Activated T-cell treated with anti-CD3 and anti-CD28 coated beads, Interleukin-2, amount 50 U/mL, for 24 hours (primary cell): ENCODE data around the gene DNAAF8.
"Not testable (repeated sequence)": the region's sequence is repeated elsewhere in the genome, so short reads cannot be mapped to it uniquely, and the experiment has no call there.

Experiments
- DNase-seq: peaks from one replicate; pipeline ENCODE4 v3.0.0-alpha.2; 2020
- H3K27ac Mint-ChIP-seq: 2 replicates; pipeline ENCODE4 v1.8.0; 2020; ENCODE audit warnings: mild to moderate bottlenecking, mixed read lengths
- H3K27me3 Mint-ChIP-seq: 2 replicates; pipeline ENCODE4 v1.8.0; 2020; ENCODE audit warnings: mixed read lengths
- H3K36me3 Mint-ChIP-seq: 2 replicates; pipeline ENCODE4 v1.8.0; 2020; ENCODE audit warnings: low read depth, mixed read lengths
- H3K4me1 Mint-ChIP-seq: 2 replicates; pipeline ENCODE4 v1.8.0; 2020; ENCODE audit warnings: low read depth, mixed read lengths
- H3K4me3 Mint-ChIP-seq: 2 replicates; pipeline ENCODE4 v1.8.0; 2020; ENCODE audit warnings: mild to moderate bottlenecking, moderate library complexity, mixed read lengths
- H3K9me3 Mint-ChIP-seq: 2 replicates; pipeline ENCODE4 v1.8.0; 2020; ENCODE audit warnings: mixed read lengths

Gene DNAAF8

GRCh38 chr16:4768549-4769305 lies 34.4 kb downstream of the DNAAF8 start:
- Mint-ChIP-seq H3K36me3 (peaks cover 18% of the 10 kb centered on the region), H3K4me3 (peak overlapping the region; percentile 86), H3K27ac (peak overlapping the region; percentile 92), H3K4me1 (peaks cover 33% of the 10 kb centered on the region), H3K9me3 (no peaks in the 10 kb centered on the region), H3K27me3 (no peaks in the 10 kb centered on the region)
- DNase-seq, result peak; percentile 96

- DNase-seq, result no peak
- H3K4me1 Mint-ChIP-seq, result peaks cover 29% of the 10 kb centered on the region
- no peak overlapping the region for H3K27ac Mint-ChIP-seq
- H3K36me3 Mint-ChIP-seq, result peaks cover 13% of the 10 kb centered on the region
- H3K4me3 Mint-ChIP-seq, result no peak overlapping the region
- no peaks in the 10 kb centered on the region for H3K27me3 Mint-ChIP-seq
- no peaks in the 10 kb centered on the region for H3K9me3 Mint-ChIP-seq
These were observed 34.9 kb downstream of the DNAAF8 start for GRCh38 chr16:4769306-4769638.

- Mint-ChIP-seq H3K4me3 (no peak overlapping the region), H3K27me3 (no peaks in the 10 kb centered on the region), H3K4me1 (peaks cover 14% of the 10 kb centered on the region), H3K9me3 (no peaks in the 10 kb centered on the region), H3K27ac (no peak overlapping the region), H3K36me3 (no peaks in the 10 kb centered on the region)
- DNase-seq, result no peak
These were observed 37.3 kb downstream of the DNAAF8 start for GRCh38 chr16:4771646-4772045.

- Mint-ChIP-seq H3K9me3 (no peaks in the 10 kb centered on the region), H3K27me3 (no peaks in the 10 kb centered on the region), H3K4me3 (no peak overlapping the region), H3K4me1 (peaks cover 11% of the 10 kb centered on the region), H3K27ac (no peak overlapping the region), H3K36me3 (no peaks in the 10 kb centered on the region)
- no peak for DNase-seq
These were observed 38.0 kb downstream of the DNAAF8 start for GRCh38 chr16:4772351-4772750.

GRCh38 chr16:4775005-4775404 lies 40.7 kb downstream of the DNAAF8 start:
- no peak overlapping the region for H3K27ac Mint-ChIP-seq
- no peaks in the 10 kb centered on the region for H3K4me1 Mint-ChIP-seq
- no peak overlapping the region for H3K4me3 Mint-ChIP-seq

GRCh38 chr16:4776141-4776705 lies 41.9 kb downstream of the DNAAF8 start:
- DNase-seq, result no peak
- Mint-ChIP-seq H3K4me1 (no peaks in the 10 kb centered on the region), H3K4me3 (no peak overlapping the region), H3K36me3 (no peaks in the 10 kb centered on the region), H3K27me3 (no peaks in the 10 kb centered on the region), H3K27ac (no peak overlapping the region), H3K9me3 (no peaks in the 10 kb centered on the region)

More at GRCh38 chr16:4775005-4775404, 40.7 kb downstream of the DNAAF8 start:
- Mint-ChIP-seq H3K9me3 (no peaks in the 10 kb centered on the region), H3K36me3 (no peaks in the 10 kb centered on the region), H3K27me3 (no peaks in the 10 kb centered on the region)
- no peak for DNase-seq

GRCh38 chr16:4777339-4778049 lies 43.2 kb downstream of the DNAAF8 start:
- DNase-seq, result no peak
- Mint-ChIP-seq H3K27me3 (no peaks in the 10 kb centered on the region), H3K36me3 (no peaks in the 10 kb centered on the region), H3K27ac (no peak overlapping the region), H3K4me3 (no peak overlapping the region), H3K9me3 (no peaks in the 10 kb centered on the region), H3K4me1 (no peaks in the 10 kb centered on the region)

- no peak for DNase-seq
- Mint-ChIP-seq H3K36me3 (no peaks in the 10 kb centered on the region), H3K4me1 (no peaks in the 10 kb centered on the region), H3K27me3 (no peaks in the 10 kb centered on the region), H3K4me3 (no peak overlapping the region), H3K27ac (no peak overlapping the region), H3K9me3 (no peaks in the 10 kb centered on the region)
These were observed 43.7 kb downstream of the DNAAF8 start for GRCh38 chr16:4778050-4778392.

GRCh38 chr16:4780235-4780634 lies 45.9 kb downstream of the DNAAF8 start:
- Mint-ChIP-seq H3K4me1 (no peaks in the 10 kb centered on the region), H3K9me3 (no peaks in the 10 kb centered on the region), H3K27me3 (no peaks in the 10 kb centered on the region), H3K36me3 (no peaks in the 10 kb centered on the region), H3K4me3 (no peak overlapping the region), H3K27ac (no peak overlapping the region)
- no peak for DNase-seq

GRCh38 chr16:4783251-4783950 lies 49.1 kb downstream of the DNAAF8 start:
- Mint-ChIP-seq H3K27ac (no peak overlapping the region), H3K36me3 (no peaks in the 10 kb centered on the region), H3K9me3 (no peaks in the 10 kb centered on the region), H3K4me3 (no peak overlapping the region), H3K4me1 (no peaks in the 10 kb centered on the region), H3K27me3 (no peaks in the 10 kb centered on the region)
- DNase-seq, result no peak

GRCh38 chr16:4783951-4784336 lies 49.6 kb downstream of the DNAAF8 start:
- Mint-ChIP-seq H3K27me3 (no peaks in the 10 kb centered on the region), H3K4me1 (no peaks in the 10 kb centered on the region), H3K9me3 (no peaks in the 10 kb centered on the region), H3K4me3 (no peak overlapping the region), H3K27ac (no peak overlapping the region), H3K36me3 (no peaks in the 10 kb centered on the region)
- DNase-seq, result no peak

- not testable (repeated sequence) for H3K36me3 Mint-ChIP-seq, H3K4me3 Mint-ChIP-seq, H3K27me3 Mint-ChIP-seq, DNase-seq, H3K9me3 Mint-ChIP-seq, H3K4me1 Mint-ChIP-seq, H3K27ac Mint-ChIP-seq
These were observed 50.2 kb downstream of the DNAAF8 start for GRCh38 chr16:4784444-4784987.

- no peaks in the 10 kb centered on the region for H3K4me1 Mint-ChIP-seq
- H3K4me3 Mint-ChIP-seq, result no peak overlapping the region
- H3K9me3 Mint-ChIP-seq, result no peaks in the 10 kb centered on the region
- no peaks in the 10 kb centered on the region for H3K27me3 Mint-ChIP-seq
- H3K36me3 Mint-ChIP-seq, result no peaks in the 10 kb centered on the region
- no peak overlapping the region for H3K27ac Mint-ChIP-seq
- no peak for DNase-seq
These were observed 51.6 kb downstream of the DNAAF8 start for GRCh38 chr16:4785758-4786433.

- Mint-ChIP-seq H3K4me1 (no peaks in the 10 kb centered on the region), H3K9me3 (no peaks in the 10 kb centered on the region)
These were observed 52.7 kb downstream of the DNAAF8 start for GRCh38 chr16:4787068-4787467.

More at GRCh38 chr16:4787068-4787467, 52.7 kb downstream of the DNAAF8 start:
- no peaks in the 10 kb centered on the region for H3K36me3 Mint-ChIP-seq
- DNase-seq, result no peak
- H3K27me3 Mint-ChIP-seq, result no peaks in the 10 kb centered on the region
- no peak overlapping the region for H3K27ac Mint-ChIP-seq
- no peak overlapping the region for H3K4me3 Mint-ChIP-seq
